ENCODE data around the gene ENC1. TPM values are rescaled to one million over a fixed set of nuclear protein-coding genes. Genes with fewer than 3 reads are reported as not detected.

The ENC1 gene
- total RNA-seq, 1 experiment from 2014 or later = 37.0 TPM

- intact Hi-C loops (cut with micrococcal nuclease; ENCODE audit: unreplicated experiment) = loop anchor here (1.0 kb wide), 1 partner anchor 246 kb away; no protein-coding TSS in a partner anchor
- TF ChIP-seq CTCF (IDR thresholded peaks at IDR 0.05) (peak; percentile 68), SIN3A (IDR thresholded peaks at IDR 0.05; ENCODE audit: borderline replicate concordance, insufficient read depth, low read depth, low read length) (no peak), TCF7L2 (IDR thresholded peaks at IDR 0.05; ENCODE audit: low read depth, low read length) (no peak), REST (IDR thresholded peaks at IDR 0.05; ENCODE audit: insufficient read depth in 1 of 2, low read depth in 2 of 2, low read length in 1 of 2) (no peak), POLR2AphosphoS5 (IDR thresholded peaks at IDR 0.05; ENCODE audit: low read depth, low read length) (no peak)
- Histone ChIP-seq H3K27ac (ENCODE audit: low read length) (no peak overlapping the region), H3K36me3 (ENCODE audit: control insufficient read depth, insufficient read depth, low read length) (no peaks in the 10 kb centered on the region), H3K27me3 (ENCODE audit: control insufficient read depth, insufficient read depth, low read length) (no peaks in the 10 kb centered on the region), H3K4me1 (ENCODE audit: control insufficient read depth, insufficient read depth, low read length) (no peaks in the 10 kb centered on the region), H3K9me3 (ENCODE audit: control insufficient read depth, insufficient read depth, low read depth, low read length) (no peaks in the 10 kb centered on the region; the same call in 1 of the 2 replicates), H3K4me3 (ENCODE audit: low read depth in 2 of 2, low read length in 2 of 2) (no peak overlapping the region)
- ATAC-seq = peak; percentile 59; the same call in 1 of the 2 replicates
- ChIA-PET CTCF (no interaction called here), POLR2A (no interaction called here)
- BruUV-seq (replicated peaks) = no TSS peak
- no peak for DNase-seq (ENCODE audit: low read depth, low spot score)
- in situ Hi-C loops (cut with HindIII; ENCODE audit: low pct_unique_long_range_greater_than_20kb, low sequenced_read_pairs) = no loop called here
Measured at GRCh38 chr5:74673011-74673790, 32.7 kb upstream of the ENC1 start.

- ChIA-PET CTCF (no interaction called here), POLR2A (no interaction called here)
- no peaks in the 10 kb centered on the region for H3K4me1 ChIP-seq (ENCODE audit: control insufficient read depth, insufficient read depth, low read length)
- no peak overlapping the region for H3K27ac ChIP-seq (ENCODE audit: low read length)
- no TSS peak for BruUV-seq (replicated peaks)
- in situ Hi-C loops (cut with HindIII; ENCODE audit: low pct_unique_long_range_greater_than_20kb, low sequenced_read_pairs) = no loop called here
- H3K4me3 ChIP-seq (ENCODE audit: low read depth in 2 of 2, low read length in 2 of 2) = no peak overlapping the region
- intact Hi-C loops (cut with micrococcal nuclease; ENCODE audit: unreplicated experiment) = no loop called here
- no peak for DNase-seq (ENCODE audit: low read depth, low spot score)
- H3K27me3 ChIP-seq (ENCODE audit: control insufficient read depth, insufficient read depth, low read length) = no peaks in the 10 kb centered on the region
- ATAC-seq = no peak
- H3K36me3 ChIP-seq (ENCODE audit: control insufficient read depth, insufficient read depth, low read length) = no peaks in the 10 kb centered on the region
- no peak for TF ChIP-seq CTCF (IDR thresholded peaks at IDR 0.05)
- TF ChIP-seq TCF7L2 (IDR thresholded peaks at IDR 0.05; ENCODE audit: low read depth, low read length) = no peak
- H3K9me3 ChIP-seq (ENCODE audit: control insufficient read depth, insufficient read depth, low read depth, low read length) = no peaks in the 10 kb centered on the region; the same call in 1 of the 2 replicates
Measured at GRCh38 chr5:74672215-74672877, 31.8 kb upstream of the ENC1 start.
